ENCODE measurements around the gene TMTC2. TPM values are rescaled to one million over a fixed set of nuclear protein-coding genes. Genes with fewer than 3 reads are reported as not detected.

The TMTC2 gene
- total and polyA plus RNA-seq, 10 of the 15 experiments (the other 5 are each of a cell fraction or from before 2014, with no cell fraction given): 0.14 to 9.7 (median 1.2) TPM

GRCh38 chr12:83122623-83122934, 435.9 kb downstream of the TMTC2 start:
- ATAC-seq: no peak
- Histone ChIP-seq H3K27ac (ENCODE audit: control insufficient read depth, insufficient read depth) (no peak overlapping the region), H4K20me1 (ENCODE audit: control insufficient read depth, insufficient read depth) (no peaks in the 10 kb centered on the region), H3K79me2 (ENCODE audit: control insufficient read depth, insufficient read depth, low read length) (no peaks in the 10 kb centered on the region), H3K9me3 (replicated peaks; ENCODE audit: control insufficient read depth, insufficient read depth, low read length) (no peaks in the 10 kb centered on the region), H3K36me3 (ENCODE audit: control insufficient read depth in 2 of 2, insufficient read depth in 2 of 2, low read length in 1 of 2) (no peaks in the 10 kb centered on the region), H3K4me3 (no peak overlapping the region), H2AFZ (ENCODE audit: control insufficient read depth, low read depth, low read length) (no peak overlapping the region), H3K9ac (ENCODE audit: control insufficient read depth, insufficient read depth, low read length) (no peak overlapping the region), H3K4me2 (ENCODE audit: control insufficient read depth, insufficient read depth) (no peak overlapping the region), H3K27me3 (replicated peaks in 1 of 2; ENCODE audit: control insufficient read depth in 2 of 2, insufficient read depth in 2 of 2, low read length in 1 of 2) (no peaks in the 10 kb centered on the region), H3K4me1 (ENCODE audit: control insufficient read depth, insufficient read depth, low read length) (no peaks in the 10 kb centered on the region)
- FAIRE-seq: no peak
- DNase-seq (ENCODE audit: low read depth, low spot score): no peak
- ChIA-PET SMC1A (ENCODE audit: uncharacterized antibody, unreplicated experiment) (no interaction called here), RAD21 (ENCODE audit: unreplicated experiment) (no interaction called here), CTCF (interaction anchor here (0.5 kb wide), 1 partner anchor 151 kb away, joined by 3 read pairs; no protein-coding TSS in a partner anchor), POLR2A (no interaction called here)
- no peak for TF ChIP-seq GATAD2B (conservative IDR thresholded peaks at IDR 0.05; ENCODE audit: low read depth)
- no peak for TF ChIP-seq BRCA1 (IDR thresholded peaks at IDR 0.05; ENCODE audit: low read depth, low read length)
- TF ChIP-seq SIX5 (IDR thresholded peaks at IDR 0.05; ENCODE audit: low read depth, low read length, severe bottlenecking): no peak
- TF ChIP-seq SPI1 (IDR thresholded peaks at IDR 0.05; ENCODE audit: borderline replicate concordance, insufficient read depth, low read depth, low read length): no peak
- no peak for TF ChIP-seq EGR1 (IDR thresholded peaks at IDR 0.05; ENCODE audit: borderline replicate concordance in 1 of 2, low read depth in 2 of 2, low read length in 2 of 2)
- no peak for TF ChIP-seq TCF7 (IDR thresholded peaks at IDR 0.05; ENCODE audit: borderline replicate concordance)
- no peak for TF ChIP-seq RCOR1 (conservative IDR thresholded peaks at IDR 0.05; ENCODE audit: low read depth, low read length)
- no peak for TF ChIP-seq NFYA (IDR thresholded peaks at IDR 0.05; ENCODE audit: borderline replicate concordance, low read depth, low read length)
- TF ChIP-seq SREBF1 (IDR thresholded peaks at IDR 0.05; ENCODE audit: low read length): no peak
- TF ChIP-seq POLR2AphosphoS2 (IDR thresholded peaks at IDR 0.05; ENCODE audit: low read depth, low read length): no peak
- TF ChIP-seq IKZF2 (IDR thresholded peaks at IDR 0.05): no peak
- TF ChIP-seq PAX8 (IDR thresholded peaks at IDR 0.05): no peak
- no peak for TF ChIP-seq ZBED1 (IDR thresholded peaks at IDR 0.05; ENCODE audit: borderline replicate concordance)
- TF ChIP-seq HCFC1 (IDR thresholded peaks at IDR 0.05; ENCODE audit: low read length): no peak
- no peak for TF ChIP-seq TAF1 (IDR thresholded peaks at IDR 0.05; ENCODE audit: borderline replicate concordance, low read depth, low read length)
- TF ChIP-seq KLF5 (IDR thresholded peaks at IDR 0.05; ENCODE audit: partially characterized antibody): no peak
- in situ Hi-C loops (cut with MboI) (no loop called here), intact Hi-C loops (cut with micrococcal nuclease; ENCODE audit: unreplicated experiment) (no loop called here)
- BruUV-seq (replicated peaks): no TSS peak
- WGBS (ENCODE audit: insufficient coverage, insufficient replicate concordance, low lambda C conversion rate, missing lambda C conversion rate): 67% methylated on average over 3 of the region's 3 CpGs

Measured in GM12878 (cell line).